ENCODE results near the gene ZNF10.

ZNF10 gene

GRCh38 chr12:133202493-133203343 lies 72.3 kb downstream of the ZNF10 start:
- DNase-seq = no peak

- DNase-seq = no peak
Measured at GRCh38 chr12:133203344-133204263, 73.2 kb downstream of the ZNF10 start.

GRCh38 chr12:133204264-133204603 lies 73.8 kb downstream of the ZNF10 start:
- DNase-seq = no peak

- DNase-seq = no peak
Measured at GRCh38 chr12:133206390-133206789, 76.0 kb downstream of the ZNF10 start.
